IPS DF 6.9 (cell line): ENCODE measurements around the gene ZC3H18.

Experiments
- DNase-seq: peaks from one replicate; pipeline ENCODE4 v3.0.0-alpha.2; 2013; ENCODE audit warnings: low read depth, low spot score
- H3K27ac ChIP-seq: one replicate; pipeline ENCODE4 v1.5.1; 2013; ENCODE audit warnings: low read length, control low read depth
- H3K27me3 ChIP-seq: 2 replicates; pipeline ENCODE4 v1.6.1; 2013; ENCODE audit warnings: mild to moderate bottlenecking, low read length; ENCODE audit not compliant: control insufficient read depth, insufficient read depth
- H3K36me3 ChIP-seq: 2 replicates; pipeline ENCODE4 v1.6.1; 2013; ENCODE audit warnings: low read length; ENCODE audit not compliant: control insufficient read depth, insufficient read depth
- H3K4me1 ChIP-seq: 2 replicates; pipeline ENCODE4 v1.6.1; 2013; ENCODE audit warnings: low read length; ENCODE audit not compliant: control insufficient read depth, insufficient read depth
- H3K4me3 ChIP-seq: 2 replicates; pipeline ENCODE4 v1.5.1; 2013; ENCODE audit warnings: mild to moderate bottlenecking, low read length
- H3K9me3 ChIP-seq: 2 replicates; pipeline ENCODE4 v1.6.1; 2013; ENCODE audit warnings: low read length, inconsistent platforms; ENCODE audit not compliant: control insufficient read depth, insufficient read depth
- WGBS: extraction: QIAGEN DNeasy Blood & Tissue Kit; methylation state at CpG from one replicate; pipeline ENCODE4 v1.1.7; 2013; ENCODE audit warnings: mixed read lengths, missing lambda C conversion rate; ENCODE audit not compliant: insufficient read length, insufficient coverage; 5-methylcytosine and 5-hydroxymethylcytosine counted together

Gene ZC3H18

DNA sequence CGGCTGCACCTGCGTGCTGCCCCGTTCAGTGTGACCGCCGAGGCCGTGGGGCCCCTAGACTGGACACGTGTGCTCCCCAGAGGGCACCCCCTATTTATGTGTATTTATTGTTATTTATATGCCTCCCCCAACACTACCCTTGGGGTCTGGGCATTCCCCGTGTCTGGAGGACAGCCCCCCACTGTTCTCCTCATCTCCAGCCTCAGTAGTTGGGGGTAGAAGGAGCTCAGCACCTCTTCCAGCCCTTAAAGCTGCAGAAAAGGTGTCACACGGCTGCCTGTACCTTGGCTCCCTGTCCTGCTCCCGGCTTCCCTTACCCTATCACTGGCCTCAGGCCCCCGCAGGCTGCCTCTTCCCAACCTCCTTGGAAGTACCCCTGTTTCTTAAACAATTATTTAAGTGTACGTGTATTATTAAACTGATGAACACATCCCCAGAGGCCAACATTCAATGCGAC lies 69.9 kb downstream of the ZC3H18 start:
- no peak overlapping the region for H3K4me3 ChIP-seq
- H3K27me3 ChIP-seq, result no peaks in the 10 kb centered on the region; the same call in 1 of the 2 replicates
- H3K4me1 ChIP-seq, result peaks cover 8% of the 10 kb centered on the region
- no peaks in the 10 kb centered on the region for H3K9me3 ChIP-seq
- no CpG with 5 or more reads among the region's 13 CpGs for WGBS
- H3K27ac ChIP-seq, result no peak overlapping the region
- no peaks in the 10 kb centered on the region; the same call in 1 of the 2 replicates for H3K36me3 ChIP-seq
- DNase-seq, result no peak

DNA sequence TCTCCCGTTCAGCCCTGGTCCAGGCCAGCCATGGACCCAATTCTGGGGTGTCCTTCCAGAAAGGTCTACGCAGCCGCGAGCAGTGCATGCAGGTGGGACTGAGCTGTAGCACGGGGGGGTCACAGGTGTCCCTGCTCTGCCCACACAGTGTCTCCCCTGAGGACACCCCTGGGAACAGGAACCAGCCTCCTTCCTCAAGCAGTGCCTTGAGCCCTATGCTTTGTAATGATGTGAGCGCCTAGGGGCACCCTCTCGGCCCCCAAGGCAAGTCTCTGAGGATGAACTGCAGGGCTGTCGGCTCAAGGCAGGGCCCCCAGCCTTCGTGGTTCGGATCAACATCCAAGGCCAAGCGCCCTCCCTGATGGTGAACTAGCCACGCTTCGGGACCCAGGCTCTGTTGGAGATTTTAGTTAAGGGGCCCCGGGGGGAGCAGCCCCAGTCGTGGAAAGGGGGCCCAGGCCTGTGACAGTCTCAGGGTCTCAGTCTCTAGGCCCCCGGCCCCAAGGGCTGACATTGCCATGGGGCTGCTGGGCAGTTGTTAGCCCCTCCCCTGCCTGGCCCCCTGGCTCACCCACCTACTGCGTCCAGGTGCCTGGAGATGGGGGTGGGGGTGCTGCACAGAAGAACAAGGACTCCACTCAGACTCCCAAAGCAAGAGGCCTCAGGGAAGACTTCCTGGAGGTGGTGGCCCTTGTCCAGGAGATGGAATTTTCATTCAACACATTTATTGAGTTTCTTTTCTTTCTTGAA lies 70.5 kb downstream of the ZC3H18 start:
- Histone ChIP-seq H3K36me3 (no peaks in the 10 kb centered on the region; the same call in 1 of the 2 replicates), H3K4me3 (no peak overlapping the region), H3K27me3 (no peaks in the 10 kb centered on the region; the same call in 1 of the 2 replicates), H3K27ac (no peak overlapping the region), H3K4me1 (peaks cover 8% of the 10 kb centered on the region), H3K9me3 (no peaks in the 10 kb centered on the region)
- WGBS, result no CpG with 5 or more reads among the region's 17 CpGs
- DNase-seq, result no peak

GRCh38 chr16:88642881-88643643 lies 72.9 kb downstream of the ZC3H18 start:
- no CpG with 5 or more reads among the region's 58 CpGs for WGBS
- Histone ChIP-seq H3K9me3 (no peaks in the 10 kb centered on the region), H3K4me3 (no peak overlapping the region), H3K27me3 (no peaks in the 10 kb centered on the region; the same call in 1 of the 2 replicates), H3K4me1 (peaks cover 7% of the 10 kb centered on the region), H3K27ac (no peak overlapping the region), H3K36me3 (no peaks in the 10 kb centered on the region; the same call in 1 of the 2 replicates)
- no peak for DNase-seq

- H3K36me3 ChIP-seq, result no peaks in the 10 kb centered on the region; the same call in 1 of the 2 replicates
- no peaks in the 10 kb centered on the region for H3K9me3 ChIP-seq
- H3K27ac ChIP-seq, result no peak overlapping the region
- WGBS, result no CpG with 5 or more reads among the region's 9 CpGs
- peaks cover 7% of the 10 kb centered on the region for H3K4me1 ChIP-seq
- H3K4me3 ChIP-seq, result no peak overlapping the region
- DNase-seq, result no peak
- H3K27me3 ChIP-seq, result no peaks in the 10 kb centered on the region; the same call in 1 of the 2 replicates
Measured at GRCh38 chr16:88643644-88643932, 73.4 kb downstream of the ZC3H18 start.

GRCh38 chr16:88645455-88645854 lies 75.3 kb downstream of the ZC3H18 start:
- Histone ChIP-seq H3K27me3 (no peaks in the 10 kb centered on the region), H3K27ac (no peak overlapping the region), H3K36me3 (no peaks in the 10 kb centered on the region; the same call in 1 of the 2 replicates), H3K4me1 (peaks cover under 1% of the 10 kb centered on the region; the same call in 1 of the 2 replicates), H3K4me3 (no peak overlapping the region), H3K9me3 (no peaks in the 10 kb centered on the region)
- no CpG with 5 or more reads among the region's 16 CpGs for WGBS
- no peak for DNase-seq

DNA sequence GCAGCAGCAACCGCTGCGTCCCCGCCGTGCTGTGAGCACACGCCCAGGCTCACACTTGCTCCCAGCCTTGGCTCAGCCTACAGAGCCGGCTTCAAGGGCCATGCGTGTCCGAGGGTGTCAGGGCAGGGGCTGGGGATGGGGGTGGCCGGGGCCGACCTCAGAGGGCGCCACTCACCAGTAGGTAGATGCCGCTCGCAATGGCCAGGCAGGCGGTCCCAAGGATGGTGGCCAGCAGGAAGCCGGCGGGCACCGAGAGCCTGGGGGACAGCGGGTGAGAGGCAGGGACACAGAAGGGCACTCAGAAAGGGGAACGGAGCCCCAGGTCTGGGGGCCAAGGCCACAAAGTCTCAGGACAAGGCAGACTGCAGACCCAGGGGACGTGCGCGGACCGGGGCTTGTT lies 75.7 kb downstream of the ZC3H18 start:
- no CpG with 5 or more reads among the region's 23 CpGs for WGBS
- Histone ChIP-seq H3K9me3 (no peaks in the 10 kb centered on the region), H3K4me3 (no peak overlapping the region), H3K27ac (no peak overlapping the region), H3K4me1 (no peaks in the 10 kb centered on the region; the same call in 1 of the 2 replicates), H3K36me3 (no peaks in the 10 kb centered on the region; the same call in 1 of the 2 replicates), H3K27me3 (no peaks in the 10 kb centered on the region)
- DNase-seq, result no peak

DNA sequence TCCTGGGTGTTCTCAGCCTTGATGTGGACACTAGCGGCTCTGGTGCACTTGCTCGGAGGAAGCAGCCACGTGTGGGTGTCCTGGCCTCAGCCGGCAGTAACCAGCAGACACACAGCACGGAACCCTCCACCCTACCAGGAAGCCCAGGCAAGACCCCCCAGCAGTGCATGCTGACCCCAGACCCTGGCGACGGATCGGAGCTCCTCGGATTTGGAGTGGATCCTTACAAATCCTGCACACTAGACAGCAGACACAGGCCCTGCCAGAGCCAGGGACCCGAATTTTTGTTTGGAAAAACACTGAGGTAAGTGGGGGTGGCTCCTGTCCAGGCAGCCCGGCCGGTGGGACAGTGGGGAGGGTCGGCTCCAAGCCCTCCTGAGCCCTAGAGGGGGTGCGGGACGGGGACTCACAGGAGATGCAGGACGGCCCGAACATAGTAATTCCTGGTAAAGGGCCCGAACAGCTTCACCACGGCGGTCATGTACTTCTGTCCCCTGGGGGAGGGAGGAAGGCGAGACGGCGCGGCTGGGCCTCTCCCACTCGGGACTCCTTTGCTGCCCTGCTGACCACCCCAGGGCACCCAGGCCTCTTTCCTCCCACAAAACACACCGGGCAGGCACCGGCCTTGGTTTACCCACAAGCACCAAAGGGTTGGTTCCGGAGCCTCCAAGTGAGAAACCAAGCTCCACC lies 76.3 kb downstream of the ZC3H18 start:
- no peak for DNase-seq
- Histone ChIP-seq H3K27ac (no peak overlapping the region), H3K9me3 (no peaks in the 10 kb centered on the region), H3K36me3 (no peaks in the 10 kb centered on the region; the same call in 1 of the 2 replicates), H3K4me1 (peaks cover 4% of the 10 kb centered on the region), H3K4me3 (no peak overlapping the region), H3K27me3 (no peaks in the 10 kb centered on the region)
- no CpG with 5 or more reads among the region's 28 CpGs for WGBS

DNA sequence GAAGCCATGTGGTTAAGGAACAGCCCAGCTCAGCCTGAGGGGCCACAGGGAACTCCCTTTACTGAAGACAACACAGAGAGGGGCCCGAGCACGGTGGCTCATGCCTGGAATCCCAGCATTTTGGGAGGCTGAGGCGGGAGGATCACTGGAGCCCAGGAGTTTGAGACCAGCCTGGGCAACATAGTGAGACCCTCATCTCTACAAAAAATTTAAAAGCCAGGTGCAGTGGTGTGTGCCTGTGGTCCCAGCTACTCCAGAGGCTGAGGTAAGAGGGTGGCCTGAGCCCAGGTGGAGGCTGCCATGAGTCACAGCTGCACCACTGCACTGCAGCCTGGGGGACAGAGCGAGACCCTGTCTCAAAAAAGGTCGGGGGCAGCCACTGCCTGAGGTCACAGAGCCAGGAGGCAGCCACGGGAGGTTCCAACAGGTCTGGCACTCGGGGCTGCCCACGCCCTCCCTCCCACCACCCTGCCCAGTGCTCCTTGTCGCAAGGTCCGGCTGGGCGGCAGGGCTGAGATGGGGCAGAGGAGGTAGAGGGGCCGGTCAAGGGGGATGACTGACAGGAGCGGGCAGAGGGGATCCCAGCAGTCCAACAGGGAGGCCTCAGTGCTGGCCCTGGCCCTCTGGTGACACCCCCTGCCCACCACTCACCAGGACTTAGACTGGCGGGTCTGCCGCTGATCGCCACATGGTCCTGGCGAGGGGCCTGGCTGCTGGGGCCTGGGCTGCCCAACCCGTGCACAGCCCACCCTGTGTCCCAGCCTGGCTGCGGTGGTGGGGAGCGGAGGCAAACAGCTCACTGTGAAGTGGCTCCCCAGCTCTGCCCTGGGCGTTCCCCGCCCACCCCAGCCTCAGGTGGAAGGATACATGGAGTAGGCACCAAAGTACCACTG lies 77.2 kb downstream of the ZC3H18 start:
- no peaks in the 10 kb centered on the region for H3K9me3 ChIP-seq
- no peaks in the 10 kb centered on the region for H3K27me3 ChIP-seq
- WGBS, result no CpG with 5 or more reads among the region's 22 CpGs
- no peak overlapping the region for H3K4me3 ChIP-seq
- DNase-seq, result no peak
- H3K36me3 ChIP-seq, result no peaks in the 10 kb centered on the region; the same call in 1 of the 2 replicates
- peaks cover 4% of the 10 kb centered on the region for H3K4me1 ChIP-seq
- H3K27ac ChIP-seq, result no peak overlapping the region

DNA sequence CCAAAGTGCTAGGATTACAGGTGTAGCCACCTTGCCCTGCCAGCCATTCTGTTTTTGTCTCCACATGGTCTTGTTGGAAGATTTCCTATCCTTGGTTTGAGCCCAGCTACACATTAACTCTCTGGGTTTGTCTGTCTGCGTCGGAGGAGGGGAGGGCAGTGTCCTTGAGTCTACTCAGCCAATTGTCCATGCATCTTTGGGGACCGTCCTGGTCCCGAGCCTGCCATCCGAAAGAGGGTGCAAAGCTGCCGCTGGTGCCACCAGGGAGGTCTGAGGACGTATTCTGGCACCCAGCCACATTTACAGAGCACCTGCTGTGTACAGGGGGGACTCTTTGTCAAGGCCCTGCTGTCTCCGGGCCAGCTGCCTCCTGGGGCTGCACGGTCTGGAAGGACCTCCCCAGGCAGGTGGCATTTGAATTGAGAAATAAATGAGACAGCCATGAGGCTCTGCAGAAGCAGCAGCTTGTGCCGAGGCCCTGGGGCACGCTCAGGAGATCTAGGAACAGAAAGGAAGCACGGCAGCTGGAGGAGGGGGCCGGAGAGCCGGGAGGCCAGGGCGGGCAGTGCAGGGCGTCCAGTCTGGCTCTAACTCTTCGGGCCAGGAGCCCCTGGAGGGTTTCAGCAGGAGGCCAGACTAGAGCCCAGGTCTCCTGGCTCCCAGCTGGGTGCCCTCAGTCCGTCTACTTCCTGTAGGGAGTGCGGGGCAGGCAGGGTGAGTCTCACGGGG lies 79.2 kb downstream of the ZC3H18 start:
- no peak for DNase-seq
- Histone ChIP-seq H3K4me3 (no peak overlapping the region; the same call in 1 of the 2 replicates), H3K27ac (no peak overlapping the region), H3K27me3 (no peaks in the 10 kb centered on the region), H3K9me3 (no peaks in the 10 kb centered on the region), H3K4me1 (peaks cover 4% of the 10 kb centered on the region), H3K36me3 (peaks cover 6% of the 10 kb centered on the region)
- no CpG with 5 or more reads among the region's 20 CpGs for WGBS
